Thymus (tissue), 11 donors: ENCODE results near the gene HHAT. TPM values are rescaled to one million over a fixed set of nuclear protein-coding genes. Genes with fewer than 3 reads are reported as not detected.

Experiments used
- DNase-seq, 9 donors: peaks; one replicate each; pipeline ENCODE4 v3.0.0-alpha.2; 2013; ENCODE audit warnings: low spot score in 9 of 9, low read depth in 6 of 9, missing footprints in 1 of 9
- H3K27ac ChIP-seq, 2 donors: one replicate each; pipeline ENCODE4 v1.5.1; 2013; ENCODE audit warnings: control low read depth in 1 of 2, low read depth in 1 of 2, low read length in 1 of 2, mild to moderate bottlenecking in 1 of 2, moderate library complexity in 1 of 2
- H3K27me3 ChIP-seq, 2 donors: one replicate each; pipeline ENCODE4 v1.5.1; 2013; ENCODE audit warnings: low read length in 1 of 2; ENCODE audit not compliant: control insufficient read depth in 2 of 2, insufficient read depth in 1 of 2
- H3K36me3 ChIP-seq, 2 donors: one replicate each; pipeline ENCODE4 v1.5.1; 2013; ENCODE audit warnings: low read length in 1 of 2, mild to moderate bottlenecking in 1 of 2, moderate library complexity in 1 of 2; ENCODE audit not compliant: control insufficient read depth in 2 of 2, insufficient read depth in 2 of 2
- H3K4me1 ChIP-seq, 2 donors: one replicate each; pipeline ENCODE4 v1.5.1; 2013; ENCODE audit warnings: low read length in 2 of 2; ENCODE audit not compliant: control insufficient read depth in 2 of 2, insufficient read depth in 2 of 2
- H3K4me3 ChIP-seq, 2 donors: one replicate each; pipeline ENCODE4 v1.5.1; 2013; ENCODE audit warnings: low read length in 2 of 2, control low read depth in 1 of 2, mild to moderate bottlenecking in 1 of 2
- H3K9me3 ChIP-seq, 2 donors: one replicate each; pipeline ENCODE4 v1.5.1; 2013; ENCODE audit warnings: low read length in 1 of 2, mild to moderate bottlenecking in 1 of 2; ENCODE audit not compliant: control insufficient read depth in 2 of 2, insufficient read depth in 1 of 2
- WGBS: extraction: QIAGEN DNeasy Blood & Tissue Kit; methylation state at CpG from one replicate; pipeline ENCODE4 v1.1.7; 2013; 5-methylcytosine and 5-hydroxymethylcytosine counted together
- polyA plus RNA-seq: library from polyadenylated mRNA; stranded (reverse); fragments of 200-250 nt; gene quantifications from one replicate; pipeline ENCODE4 v1.2.3, GENCODE V29; 2013
- total RNA-seq: library from RNA; stranded (reverse); fragments of 120-200 nt; gene quantifications from one replicate; pipeline ENCODE4 v1.2.4, GENCODE V29; 2013
- donor health status: healthy.

Gene HHAT
- total and polyA plus RNA-seq, 2 donors = 3.7 to 5.7 TPM

- 95% methylated on average over 6 of the region's 6 CpGs for WGBS
- Histone ChIP-seq H3K27me3 (no peaks in the 10 kb centered on the region), H3K36me3 (no peaks in the 10 kb centered on the region), H3K27ac (no peak overlapping the region), H3K4me1 (no peaks in the 10 kb centered on the region), H3K9me3 (no peaks in the 10 kb centered on the region), H3K4me3 (no peak overlapping the region)
- no peak for DNase-seq
These were observed 44.4 kb downstream of the HHAT start for GRCh38 chr1:210372931-210373627.

DNA sequence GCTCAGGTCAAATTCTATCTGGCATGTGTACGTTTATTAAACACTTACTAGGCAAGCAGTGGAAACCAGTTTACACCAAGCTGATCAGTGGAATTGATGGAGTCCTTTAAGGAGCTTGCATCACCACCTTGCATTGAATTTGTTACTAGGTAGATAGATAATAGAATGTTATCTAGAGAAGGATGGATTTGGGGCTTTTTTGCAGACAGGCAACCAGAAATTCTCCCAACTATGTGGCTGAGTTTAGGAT is 44.9 kb downstream of the HHAT start:
- 94% methylated on average over 1 of the region's 1 CpG for WGBS
- no peak for DNase-seq
- Histone ChIP-seq H3K27me3 (no peaks in the 10 kb centered on the region), H3K9me3 (no peaks in the 10 kb centered on the region), H3K4me1 (no peaks in the 10 kb centered on the region), H3K36me3 (no peaks in the 10 kb centered on the region), H3K27ac (no peak overlapping the region), H3K4me3 (no peak overlapping the region)

- no peak overlapping the region for H3K27ac ChIP-seq
- no peaks in the 10 kb centered on the region for H3K27me3 ChIP-seq
- no peaks in the 10 kb centered on the region for H3K36me3 ChIP-seq
- no peaks in the 10 kb centered on the region for H3K4me1 ChIP-seq
- 79% methylated on average over 9 of the region's 9 CpGs for WGBS
- no peaks in the 10 kb centered on the region for H3K9me3 ChIP-seq
- peak in 8 of 9 donors; percentile 4 to 63 (median 26) for DNase-seq
- no peak overlapping the region for H3K4me3 ChIP-seq
These were observed 45.3 kb downstream of the HHAT start for GRCh38 chr1:210373878-210374599.

GRCh38 chr1:210374600-210374953 is 45.9 kb downstream of the HHAT start:
- no peak overlapping the region for H3K27ac ChIP-seq
- no peak for DNase-seq
- 57% methylated on average over 4 of the region's 4 CpGs for WGBS
- H3K4me1 ChIP-seq = no peaks in the 10 kb centered on the region
- no peaks in the 10 kb centered on the region for H3K36me3 ChIP-seq
- H3K27me3 ChIP-seq = no peaks in the 10 kb centered on the region
- H3K9me3 ChIP-seq = no peaks in the 10 kb centered on the region
- H3K4me3 ChIP-seq = no peak overlapping the region

DNA sequence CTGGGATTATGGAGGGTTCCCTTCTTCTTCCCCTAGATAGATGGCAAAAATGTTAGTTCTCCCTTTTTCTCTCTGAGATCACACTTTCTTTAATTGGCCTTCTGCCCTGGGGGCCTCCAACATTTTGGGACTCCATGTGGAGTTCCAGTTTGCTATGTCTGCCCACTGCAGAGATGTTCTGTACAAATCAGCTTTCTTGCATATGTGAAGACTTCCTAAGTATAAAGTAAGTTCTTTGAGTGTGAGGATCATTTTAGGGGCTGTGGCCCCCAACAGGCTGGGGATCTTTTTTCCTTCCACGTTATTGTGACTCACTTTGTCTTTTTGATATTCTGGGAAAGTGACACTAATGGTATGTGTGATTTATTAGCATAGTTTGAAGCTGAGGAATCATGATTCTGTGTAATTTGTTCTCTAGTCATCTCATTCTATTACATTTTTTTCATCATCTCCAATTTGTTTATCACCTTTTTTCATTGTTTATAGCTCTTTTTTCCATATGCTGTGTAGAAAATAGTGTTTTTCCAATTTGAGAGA is 48.2 kb downstream of the HHAT start:
- Histone ChIP-seq H3K9me3 (no peaks in the 10 kb centered on the region), H3K4me1 (no peaks in the 10 kb centered on the region), H3K27ac (no peak overlapping the region), H3K36me3 (no peaks in the 10 kb centered on the region), H3K4me3 (no peak overlapping the region), H3K27me3 (no peaks in the 10 kb centered on the region)
- no peak for DNase-seq
- WGBS = 72% methylated on average over 1 of the region's 1 CpG

GRCh38 chr1:210377731-210378333 is 49.1 kb downstream of the HHAT start:
- H3K9me3 ChIP-seq = no peaks in the 10 kb centered on the region
- H3K4me3 ChIP-seq = no peak overlapping the region
- WGBS = 97% methylated on average over 3 of the region's 3 CpGs
- H3K27me3 ChIP-seq = no peaks in the 10 kb centered on the region
- no peak overlapping the region for H3K27ac ChIP-seq
- no peaks in the 10 kb centered on the region for H3K36me3 ChIP-seq
- H3K4me1 ChIP-seq = no peaks in the 10 kb centered on the region
- no peak for DNase-seq

GRCh38 chr1:210378736-210379135 is 50.0 kb downstream of the HHAT start:
- no peak overlapping the region for H3K27ac ChIP-seq
- no peaks in the 10 kb centered on the region for H3K27me3 ChIP-seq
- DNase-seq = no peak
- no peaks in the 10 kb centered on the region for H3K9me3 ChIP-seq
- no peaks in the 10 kb centered on the region for H3K4me1 ChIP-seq
- H3K4me3 ChIP-seq = no peak overlapping the region
- WGBS = 99% methylated on average over 1 of the region's 1 CpG
- H3K36me3 ChIP-seq = no peaks in the 10 kb centered on the region

- Histone ChIP-seq H3K27ac (no peak overlapping the region), H3K27me3 (no peaks in the 10 kb centered on the region), H3K4me3 (no peak overlapping the region), H3K9me3 (no peaks in the 10 kb centered on the region), H3K36me3 (no peaks in the 10 kb centered on the region), H3K4me1 (no peaks in the 10 kb centered on the region)
- DNase-seq = no peak
- WGBS = 96% methylated on average over 4 of the region's 4 CpGs
These were observed 53.2 kb downstream of the HHAT start for GRCh38 chr1:210381934-210382333.

GRCh38 chr1:210384625-210385024 is 55.9 kb downstream of the HHAT start:
- no peak overlapping the region for H3K4me3 ChIP-seq
- DNase-seq = no peak
- H3K4me1 ChIP-seq = no peaks in the 10 kb centered on the region
- no peaks in the 10 kb centered on the region for H3K36me3 ChIP-seq
- H3K9me3 ChIP-seq = no peaks in the 10 kb centered on the region
- H3K27me3 ChIP-seq = no peaks in the 10 kb centered on the region
- H3K27ac ChIP-seq = no peak overlapping the region
